ENCODE data around the gene ITGAL. TPM values are rescaled to one million over a fixed set of nuclear protein-coding genes. Genes with fewer than 3 reads are reported as not detected.
A peak's percentile ranks its signal among the peaks of the same experiment; 100 is the strongest.

Gene ITGAL
- total RNA-seq, 1 experiment from 2014 or later: 0.57 TPM

DNA sequence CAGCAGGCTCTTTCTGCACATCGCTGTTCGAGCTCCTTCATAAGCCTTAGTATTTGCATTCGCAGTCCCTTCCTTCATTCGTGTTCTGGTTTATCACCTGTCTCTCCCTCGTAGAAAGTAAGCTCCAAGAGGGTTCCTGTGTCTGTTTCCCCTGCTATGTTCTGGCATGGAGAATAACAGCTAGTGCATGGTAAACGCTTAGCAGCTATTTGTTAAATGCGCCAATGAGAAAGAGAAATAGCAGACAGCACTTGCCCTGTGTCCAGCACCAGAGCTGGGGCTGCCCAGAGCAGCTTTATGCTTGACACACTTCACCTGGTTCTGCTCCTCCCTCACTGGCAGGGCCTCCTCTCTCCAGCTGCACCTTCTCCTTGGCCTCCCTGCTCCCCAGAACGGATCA is 93.4 kb downstream of the ITGAL start:
- H3K27me3 Mint-ChIP-seq (ENCODE audit: insufficient read depth, unreplicated experiment): no peaks in the 10 kb centered on the region
- Histone ChIP-seq H3K4me3 (ENCODE audit: low read depth, low read length) (no peak overlapping the region), H3K27me3 (replicated peaks; ENCODE audit: control insufficient read depth, insufficient read depth, low read length) (no peaks in the 10 kb centered on the region), H3K4me1 (no peaks in the 10 kb centered on the region), H3K36me3 (ENCODE audit: control insufficient read depth, insufficient read depth, low read length) (no peaks in the 10 kb centered on the region), H3K9me3 (no peaks in the 10 kb centered on the region)
- POLR2A ChIA-PET: interaction anchor here (0.6 kb wide), 1 partner anchor 12 kb away, joined by 3 read pairs; no protein-coding TSS in a partner anchor
- peaks cover 9% of the 10 kb centered on the region for H3K36me3 Mint-ChIP-seq (ENCODE audit: insufficient read depth, unreplicated experiment)
- no peak overlapping the region for H3K4me3 Mint-ChIP-seq (ENCODE audit: unreplicated experiment)
- H3K27ac Mint-ChIP-seq (ENCODE audit: unreplicated experiment): peak overlapping the region; percentile 30
- BruUV-seq (replicated peaks): no TSS peak
- intact Hi-C loops (cut with micrococcal nuclease; ENCODE audit: unreplicated experiment): no loop called here
- DNase-seq: no peak
- TF ChIP-seq CTCF (IDR thresholded peaks at IDR 0.05; ENCODE audit: insufficient read depth in 1 of 2, low read depth in 1 of 2, low read length in 1 of 2, severe bottlenecking in 1 of 2, unreplicated experiment in 1 of 2): no peak
- H3K9me3 Mint-ChIP-seq (ENCODE audit: unreplicated experiment): no peaks in the 10 kb centered on the region
- CTCF ChIA-PET: interaction anchor here (0.6 kb wide), 1 partner anchor 28 kb away, joined by 6 read pairs; no protein-coding TSS in a partner anchor
- H3K4me1 Mint-ChIP-seq (ENCODE audit: low read depth, unreplicated experiment): no peaks in the 10 kb centered on the region

- no peaks in the 10 kb centered on the region for H3K27me3 Mint-ChIP-seq (ENCODE audit: insufficient read depth, unreplicated experiment)
- no peaks in the 10 kb centered on the region for H3K36me3 ChIP-seq (ENCODE audit: control insufficient read depth, insufficient read depth, low read length)
- H3K4me1 ChIP-seq: no peaks in the 10 kb centered on the region
- POLR2A ChIA-PET: interaction anchor here (0.6 kb wide), 1 partner anchor 13 kb away, joined by 3 read pairs; no protein-coding TSS in a partner anchor
- peaks cover 14% of the 10 kb centered on the region for H3K36me3 Mint-ChIP-seq (ENCODE audit: insufficient read depth, unreplicated experiment)
- intact Hi-C loops (cut with micrococcal nuclease; ENCODE audit: unreplicated experiment): no loop called here
- H3K27me3 ChIP-seq (replicated peaks; ENCODE audit: control insufficient read depth, insufficient read depth, low read length): no peaks in the 10 kb centered on the region
- H3K27ac Mint-ChIP-seq (ENCODE audit: unreplicated experiment): peak overlapping the region; percentile 30
- no peaks in the 10 kb centered on the region for H3K9me3 ChIP-seq
- CTCF ChIA-PET: no interaction called here
- H3K4me3 Mint-ChIP-seq (ENCODE audit: unreplicated experiment): no peak overlapping the region
- no TSS peak for BruUV-seq (replicated peaks)
- DNase-seq: no peak
- no peaks in the 10 kb centered on the region for H3K9me3 Mint-ChIP-seq (ENCODE audit: unreplicated experiment)
- H3K4me1 Mint-ChIP-seq (ENCODE audit: low read depth, unreplicated experiment): no peaks in the 10 kb centered on the region
- H3K4me3 ChIP-seq (ENCODE audit: low read depth, low read length): no peak overlapping the region
- TF ChIP-seq CTCF (IDR thresholded peaks at IDR 0.05; ENCODE audit: insufficient read depth in 1 of 2, low read depth in 1 of 2, low read length in 1 of 2, severe bottlenecking in 1 of 2, unreplicated experiment in 1 of 2): no peak
These were observed 94.0 kb downstream of the ITGAL start for GRCh38 chr16:30566531-30566930.

DNA sequence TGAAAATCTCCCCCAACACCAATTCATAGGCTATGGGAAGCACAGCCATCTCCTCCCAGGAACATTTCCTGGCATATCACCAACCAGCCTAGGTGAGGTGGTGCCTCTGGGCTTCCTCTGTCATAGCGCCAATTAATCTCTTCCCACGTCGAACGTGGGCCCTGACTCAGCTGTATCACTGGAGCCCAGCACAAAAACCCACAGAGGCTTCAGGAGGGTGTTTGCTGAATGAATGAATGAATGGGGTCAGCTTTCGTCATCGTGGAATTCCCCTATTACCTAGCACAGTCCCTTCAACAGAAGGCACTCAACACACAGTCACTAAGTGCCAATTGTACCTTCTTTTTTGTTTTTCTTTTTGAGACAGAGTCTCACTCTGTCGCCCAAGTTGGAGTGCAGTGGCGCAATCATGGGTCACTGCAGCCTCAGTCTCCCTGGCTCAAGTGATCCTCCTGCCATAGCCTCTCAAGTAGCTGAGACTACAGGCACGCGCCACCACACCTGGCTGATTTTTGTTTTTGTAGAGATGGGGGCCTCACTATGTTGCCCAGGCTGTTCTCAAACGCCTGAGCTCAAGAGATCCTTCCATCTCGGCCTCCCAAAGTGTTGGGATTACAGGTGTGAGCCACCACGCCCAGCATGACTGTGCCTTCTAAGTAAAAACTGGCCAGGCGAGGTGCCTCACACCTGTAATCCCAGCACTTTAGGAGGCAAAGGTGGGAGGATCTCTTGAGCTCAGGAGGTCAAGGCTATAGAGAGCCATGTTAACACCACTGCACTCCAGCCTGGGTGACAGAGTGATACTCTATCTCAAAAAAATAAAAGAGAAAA is 94.8 kb downstream of the ITGAL start:
- no peak for DNase-seq
- Mint-ChIP-seq H3K36me3 (ENCODE audit: insufficient read depth, unreplicated experiment) (peaks cover 22% of the 10 kb centered on the region), H3K9me3 (ENCODE audit: unreplicated experiment) (no peaks in the 10 kb centered on the region), H3K4me1 (ENCODE audit: low read depth, unreplicated experiment) (no peaks in the 10 kb centered on the region), H3K27ac (ENCODE audit: unreplicated experiment) (peak overlapping the region; percentile 30), H3K4me3 (ENCODE audit: unreplicated experiment) (no peak overlapping the region), H3K27me3 (ENCODE audit: insufficient read depth, unreplicated experiment) (no peaks in the 10 kb centered on the region)
- intact Hi-C loops (cut with micrococcal nuclease; ENCODE audit: unreplicated experiment): no loop called here
- Histone ChIP-seq H3K27me3 (replicated peaks; ENCODE audit: control insufficient read depth, insufficient read depth, low read length) (no peaks in the 10 kb centered on the region), H3K36me3 (ENCODE audit: control insufficient read depth, insufficient read depth, low read length) (no peaks in the 10 kb centered on the region), H3K4me1 (no peaks in the 10 kb centered on the region), H3K9me3 (no peaks in the 10 kb centered on the region), H3K4me3 (ENCODE audit: low read depth, low read length) (no peak overlapping the region)
- CTCF ChIA-PET: interaction anchor here (0.6 to 1.8 kb wide), 2 partner anchors 9 to 108 kb away, joined by 3 to 4 read pairs; partner anchors contain the start of gene ZNF764
- no TSS peak for BruUV-seq (replicated peaks)
- POLR2A ChIA-PET: no interaction called here
- TF ChIP-seq CTCF (IDR thresholded peaks at IDR 0.05; ENCODE audit: insufficient read depth in 1 of 2, low read depth in 1 of 2, low read length in 1 of 2, severe bottlenecking in 1 of 2, unreplicated experiment in 1 of 2): no peak
